Endothelial cell of umbilical vein (primary cell): ENCODE data around the gene ZNF829. TPM values are rescaled to one million over a fixed set of nuclear protein-coding genes. Genes with fewer than 3 reads are reported as not detected.
A peak's percentile ranks its signal among the peaks of the same experiment; 100 is the strongest.

Experiments
- BruUV-seq: library from RNA; stranded (reverse); fragments of 400-500 nt; replicated peaks from 2 replicates; lab custom pipeline; 2021; lab: Mats Ljungman, UMichigan
- CTCF ChIA-PET: fragments of 300-600, 350-600 bp; sonication (Branson Sonifier 250); formaldehyde crosslinking; loops from one replicate; lab custom pipeline; 2021; ENCODE audit warnings: antibody characterized with exemption, inconsistent platforms; lab: Charles Lee
- POLR2A ChIA-PET: fragments of 300-600, 350-600 bp; sonication (Branson Sonifier 250); formaldehyde crosslinking; loops from one replicate; lab custom pipeline; 2021; ENCODE audit warnings: antibody characterized with exemption, inconsistent platforms; lab: Charles Lee
- DNase-seq: peaks from one replicate; pipeline ENCODE4 v3.0.0-alpha.2; 2011; ENCODE audit warnings: low read depth, low spot score
- FAIRE-seq: peaks from 2 replicates; lab custom pipeline; 2011; peaks lifted over from hg19 to GRCh38; lab: Jason Lieb, UNC
- H2AFZ ChIP-seq: 2 replicates; pipeline ENCODE4 v1.6.0; 2012; ENCODE audit warnings: low read depth, low read length, control low read depth, inconsistent platforms
- H3K27ac ChIP-seq: 2 replicates; pipeline ENCODE4 v1.5.1; 2011; ENCODE audit warnings: low read depth, mild to moderate bottlenecking, control low read depth, low read length, moderate library complexity; ENCODE audit not compliant: insufficient read depth
- H3K27me3 ChIP-seq, 2 experiments: 2 replicates each; pipeline versions ENCODE4 v1.6.0 to v1.6.1; 2011; ENCODE audit warnings: low read length in 2 of 2, mixed read lengths in 1 of 2; ENCODE audit not compliant: control insufficient read depth in 2 of 2, insufficient read depth in 2 of 2
- H3K36me3 ChIP-seq, 2 experiments: 2 replicates in 1 of 2; 3 replicates in 1 of 2; pipeline ENCODE4 v1.5.1; 2011; ENCODE audit warnings: low read length in 2 of 2, mild to moderate bottlenecking in 1 of 2, moderate library complexity in 1 of 2; ENCODE audit not compliant: control insufficient read depth in 2 of 2, insufficient read depth in 2 of 2; ENCODE audit errors: extremely low read depth in 1 of 2
- H3K4me1 ChIP-seq: 3 replicates; pipeline ENCODE4 v1.5.1; 2011; ENCODE audit warnings: mild to moderate bottlenecking, low read length; ENCODE audit not compliant: control insufficient read depth, insufficient read depth; ENCODE audit errors: extremely low read depth
- H3K4me2 ChIP-seq: 2 replicates; pipeline ENCODE4 v1.6.1; 2011; ENCODE audit warnings: low read length, control low read depth, mixed read lengths; ENCODE audit not compliant: insufficient read depth
- H3K4me3 ChIP-seq, 3 experiments: fragments of 200-600 bp in 1 of 3; sonication (generic), shearing (Covaris generic) in 1 of 3; replicated peaks in 1 of 3; 2 replicates each; pipeline ENCODE4 v1.5.1; 2011 to 2016; ENCODE audit warnings: control low read depth in 3 of 3, low read length in 3 of 3, mild to moderate bottlenecking in 2 of 3, inconsistent platforms in 1 of 3, low read depth in 1 of 3, moderate library complexity in 1 of 3; ENCODE audit not compliant: insufficient read depth in 1 of 3
- H3K79me2 ChIP-seq: 2 replicates; pipeline ENCODE4 v1.6.0; 2012; ENCODE audit warnings: low read length, inconsistent platforms; ENCODE audit not compliant: control insufficient read depth, insufficient read depth
- H3K9ac ChIP-seq: replicated peaks from 2 replicates; pipeline ENCODE3; 2011; ENCODE audit warnings: low read length, control low read depth; ENCODE audit not compliant: insufficient read depth; ENCODE audit errors: extremely low read depth
- H3K9me1 ChIP-seq: replicated peaks from 3 replicates; pipeline ENCODE4 v1.6.0; 2011; ENCODE audit warnings: mild to moderate bottlenecking, low read length; ENCODE audit not compliant: control insufficient read depth, insufficient read depth; ENCODE audit errors: extremely low read depth
- H3K9me3 ChIP-seq: replicated peaks from 2 replicates; pipeline ENCODE4 v1.5.1; 2012; ENCODE audit warnings: low read length, inconsistent platforms; ENCODE audit not compliant: control insufficient read depth, insufficient read depth
- H4K20me1 ChIP-seq: replicated peaks from 2 replicates; pipeline ENCODE3; 2011; ENCODE audit warnings: mild to moderate bottlenecking, low read length; ENCODE audit not compliant: control insufficient read depth, insufficient read depth; ENCODE audit errors: extremely low read depth
- EZH2 ChIP-seq: IDR thresholded peaks from 2 replicates; pipeline ENCODE4 v1.6.1; 2012; ENCODE audit warnings: borderline replicate concordance, low read depth, mild to moderate bottlenecking, moderate library complexity, low read length, inconsistent platforms; ENCODE audit not compliant: severe bottlenecking
- FOS ChIP-seq: IDR thresholded peaks from 2 replicates; pipeline ENCODE4 v1.6.1; 2011; ENCODE audit warnings: mild to moderate bottlenecking, low read length, moderate library complexity, borderline replicate concordance; ENCODE audit not compliant: insufficient read depth
- GATA2 ChIP-seq: IDR thresholded peaks from 2 replicates; pipeline ENCODE4 v1.7.0; 2011; ENCODE audit warnings: low read depth, mild to moderate bottlenecking, moderate library complexity, mixed read lengths, low read length; ENCODE audit not compliant: insufficient read length, insufficient read depth
- JUN ChIP-seq: IDR thresholded peaks from 2 replicates; pipeline ENCODE4 v1.6.1; 2011; ENCODE audit warnings: borderline replicate concordance, low read depth; ENCODE audit not compliant: insufficient read length, insufficient read depth
- MYC ChIP-seq: IDR thresholded peaks from one replicate; pipeline ENCODE4 v1.6.1; 2011; ENCODE audit warnings: mild to moderate bottlenecking, low read depth, low read length
- POLR2A ChIP-seq: IDR thresholded peaks from 2 replicates; pipeline ENCODE4 v1.6.1; 2012; ENCODE audit warnings: low read depth, mild to moderate bottlenecking, control low read depth, low read length
- POLR2AphosphoS5 ChIP-seq: IDR thresholded peaks from 2 replicates; pipeline ENCODE4 v1.6.1; 2012; ENCODE audit warnings: low read depth, mild to moderate bottlenecking, control low read depth, low read length, moderate library complexity; ENCODE audit not compliant: insufficient read depth
- dilution Hi-C: fragments of 300-500 bp; cut with MboI; formaldehyde crosslinking; loops from one replicate; pipeline ENCODE4 v1.15.0; 2019; ENCODE audit warnings: low sequenced_read_pairs; ENCODE audit not compliant: extremely low pct_ligation_motif_present
- intact Hi-C: fragments of 100-400 bp; cut with micrococcal nuclease; formaldehyde crosslinking; loops from one replicate; pipeline ENCODE4 v1.10.0; 2022
- polyA plus RNA-seq, 4 experiments: library from polyadenylated mRNA; depleted of rRNA in 3 of 4; stranded (reverse) in 3 of 4; unstranded in 1 of 4; fragments of >200 nt; gene quantifications; 2 replicates each; pipeline versions ENCODE4 v1.2.1 to v1.2.3, GENCODE V29; 2011 to 2012; ENCODE audit warnings: missing spikeins in 1 of 4
- total RNA-seq: library from RNA; stranded (reverse); gene quantifications from 2 replicates; pipeline ENCODE4 v1.2.3, GENCODE V29; 2021
- TF ChIP-seq, protein P1 (sequence below): IDR thresholded peaks from 2 replicates; pipeline ENCODE4 v1.6.1; 2011; ENCODE audit not compliant: insufficient read depth, insufficient read length

ZNF829 gene
- total and polyA plus RNA-seq, 2 donors (not counting 3 experiments of a cell fraction or from before 2014, with no cell fraction given) = 0.47 to 1.3 TPM

DNA sequence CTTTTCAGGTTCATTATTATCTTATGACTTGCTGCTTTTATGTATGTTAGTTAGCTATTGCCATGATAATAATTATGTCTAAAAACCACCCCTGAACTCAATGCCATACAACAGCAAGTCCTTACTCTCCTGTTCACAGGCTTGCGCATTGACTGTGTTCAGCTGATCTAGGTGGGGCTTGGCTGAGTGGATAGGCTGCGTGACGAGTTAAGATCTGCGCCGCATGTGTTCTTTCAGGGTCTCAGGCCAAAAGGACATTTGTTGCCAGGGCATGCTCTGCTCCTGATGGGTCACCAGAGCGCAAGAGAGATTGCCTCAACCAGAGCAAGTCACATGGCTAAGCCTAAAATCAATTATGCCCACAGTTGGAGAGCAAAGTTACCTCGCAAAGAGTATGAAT, 900 bp upstream of the ZNF829 start:
- ChIA-PET POLR2A (no interaction called here), CTCF (no interaction called here)
- H3K4me3 ChIP-seq = peak overlapping the region in 2 of 3 experiments; percentile 50 to 99
- H3K4me2 ChIP-seq = peak overlapping the region; percentile 59
- H4K20me1 ChIP-seq = no peaks in the 10 kb centered on the region
- H3K27me3 ChIP-seq = no peaks in the 10 kb centered on the region
- peak overlapping the region; percentile 59 for H3K9ac ChIP-seq
- DNase-seq (no peak), FAIRE-seq (no peak)
- no peaks in the 10 kb centered on the region for H3K79me2 ChIP-seq
- intact Hi-C loops (loop anchor here (1.0 to 5.0 kb wide), 7 partner anchors 67 to 855 kb away; partner anchors contain the start of genes ZNF345, ZNF461, ZNF585A and ZNF790), dilution Hi-C loops (no loop called here)
- peak overlapping the region; percentile 52 for H2AFZ ChIP-seq
- TF ChIP-seq MYC (no peak), POLR2A (no peak), JUN (no peak), FOS (no peak), EZH2 (no peak), POLR2AphosphoS5 (no peak)
- H3K4me1 ChIP-seq = no peaks in the 10 kb centered on the region
- no peaks in the 10 kb centered on the region for H3K36me3 ChIP-seq
- no peaks in the 10 kb centered on the region for H3K9me3 ChIP-seq
- no TSS peak for BruUV-seq
- H3K9me1 ChIP-seq = no peaks in the 10 kb centered on the region
- H3K27ac ChIP-seq = no peak overlapping the region

GRCh38 chr19:36898422-36898821, 17.7 kb downstream of the ZNF829 start:
- Histone ChIP-seq H3K9me3 (peaks cover 1% of the 10 kb centered on the region), H3K36me3 (no peaks in the 10 kb centered on the region)
- TF ChIP-seq JUN (no peak), EZH2 (no peak), GATA2 (no peak), FOS (no peak)
- TF ChIP-seq, protein P1, sequence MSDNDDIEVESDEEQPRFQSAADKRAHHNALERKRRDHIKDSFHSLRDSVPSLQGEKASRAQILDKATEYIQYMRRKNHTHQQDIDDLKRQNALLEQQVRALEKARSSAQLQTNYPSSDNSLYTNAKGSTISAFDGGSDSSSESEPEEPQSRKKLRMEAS = no peak

More at GRCh38 chr19:36898422-36898821, 17.7 kb downstream of the ZNF829 start:
- dilution Hi-C loops (no loop called here), intact Hi-C loops (no loop called here)
- H2AFZ ChIP-seq = no peak overlapping the region
- H3K79me2 ChIP-seq = no peaks in the 10 kb centered on the region
- DNase-seq = no peak
- H3K4me1 ChIP-seq = no peaks in the 10 kb centered on the region
- H3K4me3 ChIP-seq = no peak overlapping the region
- POLR2A ChIA-PET = no interaction called here
- H3K9ac ChIP-seq = no peak overlapping the region
- CTCF ChIA-PET = no interaction called here
- no TSS peak for BruUV-seq
- H3K27me3 ChIP-seq = no peaks in the 10 kb centered on the region
- no peak for FAIRE-seq
- no peak overlapping the region for H3K4me2 ChIP-seq
- no peak overlapping the region for H3K27ac ChIP-seq
- H4K20me1 ChIP-seq = no peaks in the 10 kb centered on the region
- H3K9me1 ChIP-seq = no peaks in the 10 kb centered on the region
